Subcutaneous adipose tissue (tissue), 4 donors: ENCODE data around the gene ASZ1. TPM values are rescaled to one million over a fixed set of nuclear protein-coding genes. Genes with fewer than 3 reads are reported as not detected.

Experiments
- CTCF ChIP-seq: fragments of 450-650 bp; IDR thresholded peaks from one replicate; pipeline ENCODE4 v1.5.1; 2016; ENCODE audit warnings: low read depth, mild to moderate bottlenecking, control low read depth, antibody characterized with exemption, moderate library complexity
- total RNA-seq, 4 donors: library from RNA; depleted of rRNA; stranded (reverse); fragments of >200 nt; gene quantifications; one replicate each; pipeline ENCODE4 v1.1.0, GENCODE V29; 2016

Gene ASZ1
- total RNA-seq: not detected

DNA sequence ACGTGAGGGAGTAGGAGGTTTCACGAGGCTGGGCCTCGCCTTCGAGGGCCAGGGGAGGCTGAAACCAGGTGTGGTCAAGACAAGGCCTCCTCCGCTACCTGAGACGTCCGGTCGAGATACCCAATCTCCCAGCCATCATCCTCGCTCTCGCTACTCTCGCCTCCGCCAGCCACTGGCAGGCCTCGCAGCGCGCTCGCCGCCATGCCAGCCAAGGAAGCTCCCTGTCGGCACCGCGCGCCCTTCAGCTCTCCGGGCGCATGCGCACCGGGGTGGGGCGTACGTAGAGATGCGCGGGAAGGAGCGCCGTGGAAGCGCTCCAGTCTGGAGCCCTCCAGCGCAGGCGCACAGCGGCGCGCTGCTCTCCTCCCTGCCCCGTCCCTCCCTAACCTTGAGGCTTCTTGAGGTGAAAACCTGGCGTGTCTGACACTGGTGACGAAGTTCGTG lies at the start of gene ASZ1:
Gene ASZ1, minus strand, starts transcription at position 236 of the 444 bp plus-strand sequence. Its CDS starts 33 bp downstream, at position 203.
- no peak for TF ChIP-seq CTCF

- no peak for TF ChIP-seq CTCF
Observed at GRCh38 chr7:117476557-117477215, 49.4 kb upstream of the ASZ1 start.

DNA sequence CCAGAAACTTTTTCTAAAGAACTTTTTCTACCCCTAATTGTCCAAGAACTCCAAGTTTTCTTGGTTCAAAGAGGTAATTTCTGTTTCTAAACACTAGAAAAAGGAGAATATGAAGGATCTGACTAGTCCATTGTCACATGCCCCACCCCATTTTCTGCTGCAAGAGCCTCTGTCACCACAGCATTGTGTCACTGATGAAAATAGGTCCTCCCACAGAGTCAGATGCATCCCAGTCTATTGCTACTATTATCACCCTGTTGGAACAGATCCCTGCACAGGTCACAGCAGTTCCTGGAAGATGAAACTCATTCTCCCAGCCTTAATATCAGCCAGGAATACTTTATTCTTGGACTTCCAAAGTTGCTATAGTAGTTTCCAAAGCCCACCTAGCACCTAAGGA lies 45.0 kb upstream of the ASZ1 start:
- no peak for TF ChIP-seq CTCF

DNA sequence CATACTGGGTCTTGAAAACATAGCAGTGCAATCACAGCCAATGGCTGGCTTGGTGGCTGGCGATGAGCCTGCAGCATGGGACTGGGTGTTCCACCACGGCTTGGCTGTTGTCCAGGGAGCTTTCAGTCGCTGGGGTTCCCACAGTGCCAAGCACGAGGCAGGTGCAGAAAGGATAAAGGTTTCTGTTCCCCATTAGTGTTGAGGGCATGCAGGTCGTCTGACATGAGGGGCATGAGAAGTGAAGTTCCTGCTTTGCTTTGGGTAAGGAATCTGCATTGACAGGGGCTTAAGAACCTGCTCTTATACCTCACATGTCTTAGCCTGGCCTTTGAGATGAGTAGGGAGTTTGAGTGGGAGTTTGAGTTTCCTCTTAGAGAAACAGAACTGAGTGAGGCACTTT lies 43.5 kb upstream of the ASZ1 start:
- no peak for TF ChIP-seq CTCF

- TF ChIP-seq CTCF: no peak
Observed at GRCh38 chr7:117468174-117468573, 40.9 kb upstream of the ASZ1 start.

DNA sequence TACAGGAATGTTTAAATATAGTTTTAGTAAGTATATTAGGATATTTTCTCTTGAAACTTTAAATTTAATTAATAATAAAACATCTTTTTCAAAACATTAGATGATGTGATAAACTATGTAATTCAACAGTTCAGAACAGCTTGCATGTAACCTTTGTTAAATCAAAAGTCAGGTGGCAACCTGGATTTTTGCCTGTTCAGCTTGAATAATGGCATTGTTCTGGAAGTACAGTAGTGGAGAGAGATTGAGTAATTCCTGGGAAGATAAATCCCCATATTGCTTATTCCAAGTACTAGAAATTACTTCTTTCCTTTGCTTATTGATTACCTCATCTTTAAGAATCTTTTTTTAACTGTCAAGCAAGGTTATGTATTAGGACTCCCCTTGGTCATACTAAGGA lies 32.4 kb upstream of the ASZ1 start:
- no peak for TF ChIP-seq CTCF

DNA sequence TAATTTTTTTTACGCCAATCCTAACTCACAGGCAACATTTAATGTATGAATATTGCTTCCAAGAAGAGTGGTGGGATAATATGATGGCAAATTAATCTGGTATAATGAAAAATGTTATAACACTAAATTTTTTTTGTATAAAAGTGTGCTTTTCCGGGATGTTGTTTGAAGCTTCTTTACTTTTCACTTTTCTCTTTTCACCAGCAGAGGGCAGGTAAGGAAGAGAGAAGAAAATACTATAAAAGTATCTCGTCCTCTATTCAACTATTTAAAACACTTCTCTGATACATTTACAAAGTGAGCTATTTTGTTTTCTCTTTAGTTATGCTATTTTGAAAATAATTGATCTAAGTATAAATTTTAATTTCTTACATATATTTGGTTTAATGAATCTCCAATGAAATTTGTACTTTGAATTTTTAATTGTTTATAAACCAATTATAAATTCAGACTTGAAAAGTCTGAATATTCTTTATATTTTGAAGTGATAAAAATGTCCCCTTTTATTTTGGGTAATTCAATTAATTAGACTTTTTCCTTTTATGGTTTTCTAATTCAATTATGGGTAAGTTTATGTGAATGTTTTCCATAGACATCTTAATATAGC lies 31.8 kb upstream of the ASZ1 start:
- TF ChIP-seq CTCF: no peak
